Stimulated activated CD4-positive, alpha-beta T cell treated with anti-CD3 and anti-CD28 coated beads, TNF-alpha, amount 100 ng/mL, for 48 hours (primary cell): ENCODE measurements around the gene RMDN2.
"Not testable (repeated sequence)": the region's sequence is repeated elsewhere in the genome, so short reads cannot be mapped to it uniquely, and the experiment has no call there.

Source experiments
- DNase-seq, 3 donors: peaks; one replicate each; pipeline ENCODE4 v3.0.0-alpha.2; 2020; ENCODE audit warnings: low read depth in 3 of 3

RMDN2 gene

DNA sequence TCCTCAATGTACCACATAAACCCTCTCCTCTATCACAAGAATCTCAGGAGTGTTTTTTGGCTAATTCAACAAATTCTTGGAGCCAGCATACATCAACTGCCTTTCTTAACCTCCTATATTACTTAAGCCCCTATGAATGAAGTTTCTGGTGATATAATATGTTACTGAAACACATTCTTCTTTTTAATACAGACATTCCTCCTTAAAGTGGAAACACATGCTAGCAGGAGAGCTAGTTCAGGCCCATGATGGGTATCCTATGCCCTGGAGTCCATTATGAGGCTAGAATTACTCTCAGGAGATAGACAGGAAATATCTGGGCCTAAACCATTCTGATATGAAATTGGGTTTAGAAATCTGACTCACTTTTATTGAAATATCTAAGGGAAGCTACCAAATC, 26.6 kb upstream of the RMDN2 start:
- DNase-seq: no peak

DNA sequence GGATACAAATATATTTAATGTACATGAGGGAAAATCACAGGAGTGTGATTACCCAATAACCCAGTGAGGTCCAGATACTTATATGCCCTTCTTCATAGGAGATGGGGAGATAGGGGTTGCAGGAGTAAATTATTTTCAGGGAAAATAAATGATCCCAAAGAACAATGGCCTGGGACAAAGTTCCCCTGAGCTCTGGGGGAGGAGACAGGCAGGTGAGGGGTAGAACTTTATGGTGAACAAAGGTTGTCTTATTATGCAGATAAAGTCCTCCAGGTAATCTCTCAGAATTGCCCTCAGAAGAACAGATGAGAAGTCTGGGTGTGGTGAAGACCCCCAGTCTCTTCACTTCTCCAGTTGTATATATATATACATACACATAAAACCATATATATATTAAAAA, 22.1 kb upstream of the RMDN2 start:
- DNase-seq: no peak

DNA sequence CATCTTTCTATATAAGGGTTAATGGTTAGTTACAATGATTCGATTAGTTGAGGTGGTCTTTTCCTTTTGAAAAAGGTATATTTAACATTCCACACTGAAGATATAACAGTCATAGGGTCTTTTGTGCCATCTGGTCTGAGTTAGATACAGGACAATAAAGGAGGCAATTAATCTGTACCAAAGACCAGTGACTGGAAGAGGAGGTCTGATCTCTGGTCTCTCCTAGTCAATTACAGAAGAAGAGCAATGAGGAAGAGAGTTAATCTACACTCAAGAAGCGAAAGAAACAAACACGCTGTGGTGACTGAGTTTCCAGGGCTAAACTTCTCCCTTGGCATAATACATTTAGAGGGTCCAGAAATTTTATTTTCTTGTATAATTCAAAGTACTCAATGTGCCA, 20.7 kb upstream of the RMDN2 start:
- DNase-seq: no peak

DNA sequence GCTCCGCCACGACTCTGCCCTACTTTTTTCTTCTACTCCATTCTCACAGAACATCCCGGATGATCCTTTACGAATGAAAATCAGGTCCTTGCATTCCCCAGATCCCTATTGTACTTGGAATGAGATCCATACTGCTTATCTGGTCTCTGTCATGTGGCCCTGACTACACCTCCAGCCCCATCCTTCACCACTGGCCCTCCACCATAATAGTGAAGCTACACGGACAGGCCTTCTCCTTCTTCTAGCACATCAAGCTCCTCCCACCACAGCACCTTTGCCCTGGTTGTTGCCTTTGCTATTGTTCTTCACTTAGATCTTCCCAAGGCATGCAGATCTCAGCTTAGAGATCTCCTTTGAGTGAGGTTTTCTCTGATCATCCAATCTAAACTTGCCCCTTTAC, 20.1 kb upstream of the RMDN2 start:
- no peak for DNase-seq

DNA sequence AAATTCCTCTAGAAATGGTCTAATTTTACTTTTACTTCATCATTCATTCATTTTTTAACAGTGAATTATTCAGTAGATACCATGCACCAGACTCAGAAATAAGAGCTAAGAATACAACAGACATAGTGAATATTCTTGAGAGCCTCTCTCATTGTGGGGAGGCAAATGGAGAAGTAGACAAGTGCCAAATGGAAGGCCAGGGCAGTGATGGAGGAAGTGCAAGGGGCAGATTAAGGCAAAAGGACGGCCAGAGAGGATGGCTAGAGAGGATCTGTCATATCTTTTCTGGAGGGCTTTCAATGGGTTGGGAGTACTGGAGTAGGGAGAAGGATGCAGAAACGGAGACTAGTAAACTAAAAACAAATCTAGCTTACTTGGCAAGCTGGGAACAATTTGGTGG, 19.0 kb upstream of the RMDN2 start:
- DNase-seq: no peak

DNA sequence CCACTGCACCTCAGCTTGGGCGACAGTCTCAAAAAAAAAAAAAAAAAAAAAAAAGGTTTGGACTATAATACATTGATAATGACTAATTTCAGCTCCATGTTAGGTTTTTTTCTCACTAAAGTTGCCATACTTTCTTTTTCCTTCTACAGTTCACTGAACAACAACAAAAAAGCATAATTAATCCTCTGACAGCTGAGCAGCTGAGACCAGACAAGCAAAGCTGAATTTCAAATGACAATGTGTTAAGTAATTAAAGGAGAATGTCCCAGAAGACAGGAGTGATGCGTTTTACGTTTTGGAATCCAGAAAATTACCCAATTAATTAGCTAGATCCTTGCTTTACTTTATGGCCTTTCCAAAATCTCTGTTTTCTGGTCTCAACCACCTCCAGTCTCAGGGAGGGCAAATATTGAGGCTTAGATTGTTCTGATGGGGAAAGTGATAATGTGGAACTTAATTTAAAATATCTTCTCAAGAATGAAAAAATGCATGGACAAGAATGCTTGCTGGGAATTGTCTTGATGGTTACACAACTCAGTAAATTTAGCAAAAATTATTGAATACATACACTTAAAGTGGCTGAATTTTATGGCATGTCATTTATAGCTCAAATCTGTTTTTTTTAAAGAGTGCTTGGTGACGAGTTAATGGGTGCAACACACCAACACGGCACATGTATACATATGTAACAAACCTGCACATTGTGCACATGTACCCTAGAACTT, 17.4 kb upstream of the RMDN2 start:
- DNase-seq: no peak

DNA sequence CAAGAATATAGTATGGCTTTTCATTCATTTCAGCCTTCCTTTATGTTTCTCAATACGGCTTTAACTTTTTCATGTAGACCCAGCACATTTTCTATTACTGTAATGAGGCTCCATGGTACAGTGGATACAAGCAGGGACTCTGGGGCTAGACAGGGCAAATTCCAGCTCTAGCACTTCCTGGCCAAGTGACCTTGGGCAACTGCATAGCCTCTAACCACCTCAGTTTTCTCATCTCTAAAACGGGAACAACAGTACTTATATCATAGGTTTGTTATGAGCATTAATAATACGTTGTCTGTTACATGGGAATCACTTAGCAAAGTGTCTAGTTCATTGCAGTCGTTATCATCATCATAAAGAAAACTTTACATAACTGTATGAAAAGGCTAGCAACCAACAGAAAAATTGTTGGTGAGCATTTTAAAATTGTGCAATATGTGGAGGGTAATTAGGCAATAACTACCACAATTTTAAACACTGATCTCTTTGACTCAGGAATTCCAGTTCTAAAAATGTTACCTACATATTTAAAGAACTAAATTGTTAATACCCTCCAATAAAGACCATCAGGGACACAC, 13.7 kb upstream of the RMDN2 start:
- no peak for DNase-seq

DNA sequence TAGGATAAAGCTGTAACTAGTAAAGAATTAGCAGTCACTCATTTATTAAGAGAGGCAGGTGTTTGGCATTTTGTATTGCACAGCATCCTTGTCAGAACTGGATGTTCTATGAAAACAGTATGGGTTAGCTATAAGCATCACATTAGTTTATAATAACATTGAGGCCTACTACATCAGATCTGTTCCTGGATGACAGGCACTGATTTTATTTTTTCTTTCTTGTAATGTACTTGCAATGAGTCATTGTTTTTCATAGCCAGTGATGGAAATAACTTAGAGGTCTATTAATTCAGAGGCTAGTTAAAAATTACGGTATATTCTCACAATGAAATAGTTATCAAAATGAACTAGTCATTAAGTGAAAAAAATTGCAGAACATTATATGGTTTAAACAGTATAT, 13.0 kb upstream of the RMDN2 start:
- DNase-seq: no peak

DNA sequence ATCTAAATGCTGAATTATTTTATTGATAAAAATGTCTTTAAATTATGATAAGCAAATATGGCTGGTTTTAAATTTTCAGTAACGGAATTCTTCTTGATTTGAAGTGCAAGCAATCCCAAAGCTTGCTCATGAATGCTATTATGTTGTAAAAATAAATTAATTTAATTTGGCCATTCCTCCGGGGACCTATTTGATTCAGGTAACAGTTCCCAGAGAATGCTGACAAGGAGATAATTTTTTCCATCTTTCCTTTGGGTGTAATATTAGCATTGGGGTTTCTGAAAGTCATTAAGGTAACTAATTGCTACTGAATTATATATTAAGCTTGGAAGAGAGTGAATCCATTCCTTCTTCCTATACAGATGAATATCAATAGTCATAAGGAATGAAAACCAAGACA, 12.5 kb upstream of the RMDN2 start:
- no peak for DNase-seq

DNA sequence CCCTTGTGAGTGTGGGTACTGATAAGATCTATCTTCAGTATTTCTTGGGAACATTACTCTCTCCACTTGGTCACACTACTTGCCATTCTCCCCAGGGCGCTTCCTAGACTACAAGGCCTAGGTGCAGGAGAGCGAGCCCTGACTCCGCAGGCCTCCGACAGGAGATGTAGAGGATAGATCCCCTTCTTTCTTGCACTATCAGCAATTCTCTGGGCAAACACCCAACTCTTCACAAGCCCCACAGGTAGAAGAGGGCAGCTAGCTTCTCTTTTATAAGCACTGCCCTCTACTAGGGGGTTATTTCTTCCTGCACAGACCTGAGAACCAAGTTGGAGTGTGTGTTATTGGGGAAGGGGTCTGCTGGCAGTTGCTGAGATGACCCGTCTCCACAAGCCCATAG, 10.7 kb upstream of the RMDN2 start:
- DNase-seq: no peak

DNA sequence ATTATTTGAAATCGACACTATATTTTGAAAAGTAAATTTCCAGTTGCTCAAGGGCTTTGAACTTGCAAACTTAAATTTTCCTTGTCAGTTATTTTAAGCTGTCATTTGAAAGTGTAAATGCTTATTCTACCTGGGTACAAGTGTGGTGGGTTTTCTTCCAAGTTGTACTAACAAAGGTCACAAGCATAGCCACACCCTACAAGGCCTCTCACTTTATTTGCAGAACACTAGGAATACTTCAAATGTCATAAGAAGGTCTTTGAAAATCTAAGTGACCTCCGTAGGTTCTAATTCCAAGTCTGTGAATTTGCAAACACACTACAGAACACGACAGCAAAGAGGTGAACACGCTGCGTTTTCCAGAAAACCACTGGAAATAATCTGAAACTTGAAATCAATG, 9.3 kb upstream of the RMDN2 start:
- no peak for DNase-seq

DNA sequence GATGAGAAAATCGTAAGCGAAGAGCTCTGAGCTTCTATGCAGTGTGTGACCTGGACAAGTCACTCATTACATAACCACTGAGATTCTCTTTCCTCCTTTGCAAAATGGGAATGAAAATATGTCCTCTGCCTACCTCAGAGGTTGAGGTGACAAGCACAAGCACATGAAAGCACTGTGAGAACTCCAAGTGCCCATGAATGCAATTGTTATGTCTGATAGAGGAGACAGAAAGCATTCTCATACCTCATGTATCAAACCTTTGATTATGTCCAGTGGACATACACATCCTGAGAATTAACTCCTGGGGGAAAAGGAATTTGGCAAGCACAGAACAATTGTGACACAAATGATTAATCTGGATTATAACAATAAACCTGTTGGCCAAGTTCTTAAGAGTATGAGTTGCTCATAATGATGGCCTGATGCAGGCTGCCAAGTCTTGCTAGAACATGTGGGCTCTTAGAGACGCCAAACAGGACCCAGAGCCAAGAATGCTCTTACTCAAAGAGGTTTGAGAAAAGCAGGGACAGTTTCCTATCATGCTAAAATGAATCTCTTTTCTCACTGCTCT, 8.5 kb upstream of the RMDN2 start:
- DNase-seq: no peak

DNA sequence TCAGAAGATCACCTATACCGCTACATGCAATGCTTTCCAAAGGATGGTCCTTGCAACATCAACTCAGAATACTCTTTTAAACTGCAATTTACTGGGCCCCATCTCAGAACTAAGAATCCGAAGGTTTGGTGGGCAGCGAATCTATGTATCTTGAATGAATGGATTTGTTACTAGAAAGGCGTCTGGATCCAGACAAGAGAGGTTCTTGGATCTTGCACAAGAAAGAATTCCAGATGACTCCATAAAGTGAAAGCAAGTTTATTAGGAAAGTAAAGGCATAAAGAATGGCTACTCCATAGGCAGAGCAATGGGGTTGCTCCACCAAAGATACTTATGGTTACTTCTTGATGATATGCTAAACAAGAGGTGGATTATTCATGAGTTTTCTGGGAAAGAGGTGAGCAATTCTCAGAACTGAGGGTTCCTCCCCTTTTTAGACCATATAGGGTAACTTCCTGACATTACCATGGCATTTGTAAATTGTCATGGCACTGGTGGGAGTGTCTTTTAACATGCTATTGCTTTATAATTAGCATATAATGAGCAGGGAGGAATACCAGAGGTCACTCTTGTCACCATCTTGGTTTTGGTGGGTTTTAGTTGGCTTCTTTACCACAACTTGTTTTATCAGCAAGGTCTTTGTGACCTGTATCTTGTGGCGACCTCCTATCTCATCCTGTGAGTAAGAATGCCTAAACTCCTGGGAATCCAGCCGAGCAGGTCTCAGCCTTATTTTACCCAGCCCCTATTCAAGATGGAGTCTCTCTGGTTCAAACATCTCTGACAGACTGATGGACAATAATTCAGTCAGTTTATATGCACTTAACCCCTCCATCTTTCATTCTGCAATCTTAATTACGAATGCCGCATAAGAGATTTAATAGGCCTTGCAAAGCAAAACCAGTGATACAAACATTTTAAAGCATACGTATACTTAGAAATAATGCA, 7.5 kb upstream of the RMDN2 start:
- DNase-seq: no peak

DNA sequence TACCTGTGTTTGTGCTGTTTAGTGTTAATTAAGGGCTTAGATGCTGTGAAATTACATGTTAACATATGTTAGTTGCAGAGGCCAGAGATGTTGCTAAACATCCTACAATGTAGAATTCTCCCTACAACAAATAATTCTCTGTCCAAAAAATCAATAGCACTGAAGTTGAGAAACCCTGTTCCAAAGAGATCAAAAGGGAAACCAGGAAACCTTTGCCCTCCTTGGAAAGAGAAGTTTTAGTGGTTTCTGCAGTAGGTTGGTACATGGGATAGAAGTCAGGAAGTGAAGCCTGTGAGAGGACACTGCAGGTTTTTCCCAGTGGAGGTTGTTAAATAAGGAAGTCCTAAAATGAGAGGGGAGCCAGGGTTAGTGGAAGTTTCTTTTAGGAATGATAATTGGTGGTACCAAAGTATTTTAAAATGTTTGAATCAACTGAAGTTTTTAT, 6.3 kb upstream of the RMDN2 start:
- no peak for DNase-seq

DNA sequence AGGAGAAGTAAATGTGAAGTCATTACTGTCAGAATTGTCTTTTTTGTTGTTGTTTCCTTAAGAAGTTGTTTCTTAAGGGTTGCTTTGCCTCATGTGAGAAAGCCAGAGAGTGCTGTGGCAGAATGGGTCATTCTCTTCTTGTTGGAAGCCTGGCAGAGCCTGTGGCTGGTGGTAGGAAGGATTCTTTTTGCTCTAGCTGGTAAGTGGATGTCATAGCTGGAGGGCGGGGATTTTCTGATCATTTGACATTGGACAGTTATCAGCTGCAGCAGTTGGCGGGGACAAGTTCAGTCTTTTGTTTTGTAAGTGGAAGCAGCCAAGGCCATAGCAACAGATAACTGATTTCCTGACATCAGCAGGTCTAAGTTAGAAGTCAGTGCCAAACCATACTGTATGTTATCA, 5.5 kb upstream of the RMDN2 start:
- no peak for DNase-seq

DNA sequence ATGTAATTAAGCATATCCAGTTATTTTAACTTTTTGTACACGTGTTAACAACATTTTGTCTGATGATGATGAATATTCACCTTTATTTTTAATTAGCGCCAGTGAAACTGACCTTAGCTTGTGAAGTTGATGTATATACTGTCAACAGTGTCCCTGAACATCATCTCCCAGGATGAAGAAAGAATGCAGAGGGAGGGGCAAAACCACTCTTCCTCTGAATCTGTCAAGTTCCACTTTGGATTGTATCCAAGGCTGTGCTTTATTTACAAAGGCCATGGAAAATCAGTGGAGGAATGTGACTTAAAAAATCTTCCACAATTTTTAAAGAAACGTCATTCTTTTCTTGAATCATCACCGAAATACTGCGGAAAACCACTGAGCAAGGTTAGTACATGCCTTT, 4.5 kb upstream of the RMDN2 start:
- DNase-seq: no peak

DNA sequence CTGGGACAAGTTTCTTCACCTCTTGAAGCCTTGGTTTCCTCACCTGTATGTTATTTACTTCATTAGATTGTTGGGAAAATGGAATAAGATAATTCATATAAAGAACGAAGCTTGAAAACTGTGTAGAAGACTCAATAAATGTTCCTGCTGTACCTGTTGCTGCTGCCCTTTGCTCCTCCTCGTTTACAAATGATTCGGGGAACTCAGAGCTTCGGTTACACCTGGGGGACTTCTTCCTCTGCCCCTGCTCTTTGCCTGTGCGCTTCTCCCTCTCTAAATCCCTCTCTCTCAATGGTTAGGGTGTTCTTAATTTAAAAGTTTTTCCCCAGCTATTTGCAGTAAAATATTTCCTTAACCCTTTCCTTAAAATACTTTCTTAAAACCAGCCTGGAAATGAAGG, 3.3 kb upstream of the RMDN2 start:
- DNase-seq: no peak

DNA sequence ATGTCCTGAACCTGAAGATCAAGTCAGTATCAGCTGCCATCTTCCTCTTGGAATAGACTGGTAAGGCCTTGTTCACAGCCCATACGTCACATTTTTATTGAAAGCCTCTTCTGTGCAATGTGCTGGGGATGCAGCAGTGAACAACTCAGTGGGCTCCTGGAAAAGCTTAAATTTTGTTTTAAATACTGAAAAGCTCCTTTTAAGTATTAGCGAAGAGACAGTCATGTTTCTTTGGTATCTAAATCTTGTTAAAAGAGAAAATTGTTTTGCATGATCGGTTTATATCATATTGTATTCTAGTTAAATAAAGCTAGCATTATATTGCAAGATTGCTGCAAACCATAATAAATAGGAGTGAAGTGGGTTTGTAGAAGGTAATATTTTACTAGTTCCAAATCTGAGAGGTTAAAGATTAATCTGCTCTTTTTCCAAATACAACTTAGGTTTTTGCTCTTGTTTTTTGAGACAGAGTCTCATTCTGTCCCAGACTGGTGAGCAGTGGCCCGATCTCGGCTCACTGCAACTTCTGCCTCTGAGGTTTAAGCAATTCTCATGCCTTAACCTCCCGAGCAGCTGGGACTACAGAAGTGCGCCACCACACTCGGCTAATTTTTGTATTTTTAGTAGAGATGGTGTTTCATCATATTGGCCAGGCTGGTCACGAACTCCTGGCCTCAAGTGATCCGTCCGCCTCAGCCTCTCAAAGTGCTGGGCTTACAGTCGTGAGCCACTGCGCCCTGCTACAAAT, 1.6 kb upstream of the RMDN2 start:
- no peak for DNase-seq

DNA sequence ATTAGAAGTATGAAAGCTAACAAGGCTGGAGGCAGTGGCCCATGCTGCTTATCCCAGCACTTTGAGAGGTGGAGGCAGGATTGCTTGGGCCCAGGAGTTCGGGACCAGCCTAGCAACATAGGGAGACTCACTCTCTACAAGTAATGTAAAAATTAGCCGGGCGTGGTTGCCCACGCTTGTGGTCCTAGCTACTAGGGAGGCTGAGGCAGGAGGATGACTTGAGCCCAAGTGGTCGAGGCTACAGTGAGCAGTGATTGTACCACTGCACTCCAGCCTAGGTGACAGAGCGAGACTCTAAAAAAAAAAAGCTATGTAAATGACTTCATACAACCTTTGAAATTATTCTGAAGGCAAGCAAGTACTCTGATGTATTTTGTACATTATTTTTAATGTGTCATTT, 1.5 kb downstream of the RMDN2 start:
- DNase-seq: no peak

DNA sequence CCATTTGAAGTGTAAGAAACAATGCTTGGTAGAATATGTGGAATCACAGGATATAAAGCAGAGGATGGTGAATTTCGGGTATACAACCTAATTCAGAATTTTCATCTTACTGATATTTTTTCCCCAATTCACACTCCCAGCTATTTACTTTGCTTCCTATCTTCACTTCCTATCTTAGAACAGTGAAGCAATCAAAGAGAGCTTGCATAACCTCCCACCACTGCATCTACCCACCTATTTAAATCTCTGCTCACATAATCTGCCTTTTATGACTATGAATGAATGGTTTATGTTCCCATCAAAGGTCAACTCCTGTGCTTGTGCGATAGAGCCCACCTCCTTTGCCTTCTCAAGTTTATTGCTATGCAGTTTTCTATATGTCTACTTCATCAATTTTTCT, 3.3 kb downstream of the RMDN2 start:
- no peak for DNase-seq

DNA sequence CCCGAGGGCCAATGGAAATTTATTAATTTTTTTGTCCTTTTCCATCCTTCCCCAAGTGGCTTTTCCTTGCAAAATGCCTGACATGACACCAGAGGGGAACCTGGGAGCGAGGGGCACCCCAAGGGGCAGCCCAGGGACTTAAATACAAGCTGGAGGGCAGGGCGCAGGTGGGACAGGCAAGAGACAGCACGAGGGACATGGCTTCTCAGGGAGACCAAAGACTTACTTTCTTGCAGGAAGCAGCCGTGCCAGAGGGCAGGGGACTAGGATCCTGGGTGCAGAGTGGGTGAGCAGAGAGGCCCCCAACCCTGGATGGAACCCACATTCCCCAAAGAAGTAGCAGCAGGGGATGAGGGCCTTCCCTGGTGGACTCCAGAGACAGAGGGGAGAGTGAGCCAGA, 5.3 kb downstream of the RMDN2 start:
- DNase-seq: not testable (repeated sequence)

DNA sequence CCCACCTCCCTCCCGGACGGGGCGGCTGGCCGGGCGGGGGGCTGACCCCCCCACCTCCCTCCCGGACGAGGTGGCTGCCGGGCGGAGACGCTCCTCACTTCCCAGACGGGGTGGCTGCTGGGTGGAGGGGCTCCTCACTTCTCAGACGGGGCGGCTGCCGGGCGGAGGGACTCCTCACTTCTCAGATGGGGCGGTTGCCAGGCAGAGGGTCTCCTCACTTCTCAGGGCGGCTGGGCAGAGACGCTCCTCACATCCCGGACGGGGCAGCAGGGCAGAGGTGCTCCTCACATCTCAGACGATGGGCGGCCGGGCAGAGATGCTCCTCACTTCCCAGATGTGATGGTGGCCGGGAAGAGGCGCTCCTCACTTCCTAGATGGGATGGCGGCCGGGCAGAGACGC, 7.8 kb downstream of the RMDN2 start:
- not testable (repeated sequence) for DNase-seq
